ENCODE measurements around the gene LRRC8D. TPM values are rescaled to one million over a fixed set of nuclear protein-coding genes. Genes with fewer than 3 reads are reported as not detected.
"Not testable (repeated sequence)": the region's sequence is repeated elsewhere in the genome, so short reads cannot be mapped to it uniquely, and the experiment has no call there.

LRRC8D gene
- polyA plus RNA-seq, 4 donors: 13.0 to 36.7 (median 20.2) TPM

DNA sequence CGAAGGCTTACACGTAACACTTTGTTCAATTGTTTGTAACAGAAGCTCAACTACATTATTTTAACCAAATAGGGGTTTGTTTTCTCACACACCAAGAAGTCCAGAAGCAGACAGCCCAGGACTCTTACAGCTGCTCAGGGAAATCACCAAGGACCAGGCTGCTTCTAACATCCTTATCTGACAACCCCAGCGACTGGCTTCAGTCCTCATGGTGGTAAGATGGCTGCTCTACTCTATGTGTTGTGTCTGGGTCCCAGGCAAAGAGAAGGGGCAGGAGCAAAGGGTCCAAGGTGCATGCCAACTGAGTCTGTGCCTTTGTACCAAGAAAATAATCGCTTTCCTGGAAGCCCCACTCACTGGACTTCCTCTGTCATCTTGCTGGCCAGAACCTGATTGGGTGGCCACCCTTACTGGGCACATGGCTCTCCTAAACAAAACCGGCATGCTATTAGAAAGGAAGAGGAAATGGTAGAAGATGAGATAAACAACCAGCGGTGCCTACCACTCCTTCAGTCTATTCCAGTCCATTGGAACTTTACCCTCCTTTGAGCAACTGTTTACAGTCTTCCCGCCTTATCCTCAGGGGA, 34.1 kb upstream of the LRRC8D start:
- FAIRE-seq: no peak
- WGBS, 3 donors: 57 to 70% (median 63%) methylated on average over 7 of the region's 7 CpGs

DNA sequence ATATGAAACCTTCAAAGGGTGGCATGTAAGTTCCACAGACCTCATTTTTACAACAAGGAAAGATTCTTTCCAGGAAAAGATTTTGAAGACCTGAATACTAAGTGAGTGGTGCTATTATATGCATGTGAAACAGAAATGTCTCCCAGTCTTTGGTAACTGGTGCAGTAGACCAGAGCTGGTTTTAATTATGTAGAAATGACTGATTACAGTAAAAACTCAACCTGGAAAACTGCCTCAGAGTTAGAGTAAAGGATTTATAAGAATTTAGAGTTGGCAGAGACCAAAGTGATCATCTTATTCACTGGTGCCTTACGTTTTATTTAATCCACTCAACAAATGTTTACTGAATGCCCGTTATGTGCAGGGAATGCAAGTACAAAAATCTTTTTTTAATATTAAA, 30.2 kb upstream of the LRRC8D start:
- no peak for FAIRE-seq
- Histone ChIP-seq H3K36me3 (ENCODE audit: control insufficient read depth in 3 of 3, insufficient read depth in 2 of 3, low read depth in 1 of 3, low read length in 3 of 3) (no peaks in the 10 kb centered on the region), H3K9me3 (ENCODE audit: control insufficient read depth in 2 of 2, insufficient read depth in 1 of 2, low read depth in 1 of 2, low read length in 1 of 2) (no peaks in the 10 kb centered on the region), H3K4me3 (ENCODE audit: low read depth in 1 of 3, low read length in 3 of 3) (no peak overlapping the region), H3K4me1 (ENCODE audit: control insufficient read depth in 3 of 3, insufficient read depth in 2 of 3, low read depth in 1 of 3, low read length in 2 of 3) (no peaks in the 10 kb centered on the region), H3K27ac (ENCODE audit: low read depth in 1 of 3, low read length in 2 of 3) (no peak overlapping the region), H3K27me3 (ENCODE audit: control insufficient read depth in 3 of 3, insufficient read depth in 3 of 3, low read length in 3 of 3) (no peaks in the 10 kb centered on the region)
- 72 to 82% (median 79%) methylated on average over 2 of the region's 2 CpGs for WGBS, 3 donors
- no peak for DNase-seq

More for the DNA sequence above, 34.1 kb upstream of the LRRC8D start:
- H3K9me3 ChIP-seq (ENCODE audit: control insufficient read depth in 2 of 2, insufficient read depth in 1 of 2, low read depth in 1 of 2, low read length in 1 of 2): no peaks in the 10 kb centered on the region
- no peak for DNase-seq
- no peaks in the 10 kb centered on the region for H3K36me3 ChIP-seq (ENCODE audit: control insufficient read depth in 3 of 3, insufficient read depth in 2 of 3, low read depth in 1 of 3, low read length in 3 of 3)
- no peak overlapping the region for H3K4me3 ChIP-seq (ENCODE audit: low read depth in 1 of 3, low read length in 3 of 3)
- H3K27me3 ChIP-seq (ENCODE audit: control insufficient read depth in 3 of 3, insufficient read depth in 3 of 3, low read length in 3 of 3): no peaks in the 10 kb centered on the region
- H3K27ac ChIP-seq (ENCODE audit: low read depth in 1 of 3, low read length in 2 of 3): no peak overlapping the region
- H3K4me1 ChIP-seq (ENCODE audit: control insufficient read depth in 3 of 3, insufficient read depth in 2 of 3, low read depth in 1 of 3, low read length in 2 of 3): no peaks in the 10 kb centered on the region

DNA sequence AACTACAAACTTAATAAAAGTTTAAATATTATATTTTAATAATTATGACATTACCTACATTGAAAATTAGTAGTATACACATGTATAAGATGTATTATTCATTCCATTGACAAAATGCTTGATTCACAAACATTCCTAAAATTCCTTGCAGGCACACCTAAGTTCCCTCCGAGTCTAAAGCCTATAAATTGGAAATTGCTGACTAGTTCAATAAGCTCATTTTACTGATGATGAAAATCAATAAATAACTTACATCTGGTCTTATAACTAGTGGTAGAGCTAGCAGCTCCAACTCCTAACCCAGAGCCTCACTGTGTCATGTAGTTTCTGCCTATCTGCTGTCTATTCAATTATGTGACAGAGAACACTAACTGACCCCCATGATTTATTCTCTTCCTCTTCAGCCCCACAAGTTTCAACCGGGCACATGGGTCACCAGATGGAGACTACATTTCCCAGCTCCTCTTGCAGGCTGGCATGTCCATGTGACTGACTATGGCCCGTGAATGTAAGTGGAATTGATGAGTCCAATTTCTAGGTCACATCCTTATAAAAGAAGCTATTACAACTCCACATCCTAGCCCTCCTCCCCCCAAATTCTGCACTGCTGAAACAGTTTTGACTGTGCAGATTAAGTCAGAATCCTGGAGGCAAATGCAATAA, 29.6 kb upstream of the LRRC8D start:
- Histone ChIP-seq H3K4me3 (ENCODE audit: low read depth in 1 of 3, low read length in 3 of 3) (no peak overlapping the region), H3K36me3 (ENCODE audit: control insufficient read depth in 3 of 3, insufficient read depth in 2 of 3, low read depth in 1 of 3, low read length in 3 of 3) (no peaks in the 10 kb centered on the region), H3K27ac (ENCODE audit: low read depth in 1 of 3, low read length in 2 of 3) (no peak overlapping the region), H3K4me1 (ENCODE audit: control insufficient read depth in 3 of 3, insufficient read depth in 2 of 3, low read depth in 1 of 3, low read length in 2 of 3) (no peaks in the 10 kb centered on the region), H3K9me3 (ENCODE audit: control insufficient read depth in 2 of 2, insufficient read depth in 1 of 2, low read depth in 1 of 2, low read length in 1 of 2) (no peaks in the 10 kb centered on the region), H3K27me3 (ENCODE audit: control insufficient read depth in 3 of 3, insufficient read depth in 3 of 3, low read length in 3 of 3) (no peaks in the 10 kb centered on the region)
- FAIRE-seq (no peak), DNase-seq (no peak)
- WGBS, 3 donors: 58 to 70% (median 67%) methylated on average over 3 of the region's 3 CpGs

DNA sequence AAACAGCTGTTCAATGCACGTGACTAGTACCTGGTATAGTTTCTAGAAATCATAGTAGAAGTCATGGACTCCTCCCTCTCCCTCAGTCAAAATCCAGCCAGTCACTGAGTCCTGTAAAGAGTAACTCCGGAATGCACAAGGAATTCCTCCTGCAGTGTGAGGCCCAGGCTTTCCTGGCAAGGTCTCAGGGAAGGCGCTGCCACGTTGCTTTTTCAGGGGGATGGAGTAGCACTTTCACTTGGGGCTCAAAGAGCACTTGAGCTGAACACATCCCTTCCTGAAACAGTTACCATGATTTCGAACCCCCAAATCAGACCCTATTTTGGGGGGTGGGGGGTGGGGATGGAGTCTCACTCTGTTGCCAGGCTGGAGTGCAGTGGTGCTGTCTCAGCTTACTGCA, 26.4 kb upstream of the LRRC8D start:
- Histone ChIP-seq H3K9me3 (ENCODE audit: control insufficient read depth in 2 of 2, insufficient read depth in 1 of 2, low read depth in 1 of 2, low read length in 1 of 2) (no peaks in the 10 kb centered on the region), H3K27ac (ENCODE audit: low read depth in 1 of 3, low read length in 2 of 3) (no peak overlapping the region), H3K27me3 (ENCODE audit: control insufficient read depth in 3 of 3, insufficient read depth in 3 of 3, low read length in 3 of 3) (no peaks in the 10 kb centered on the region), H3K4me3 (ENCODE audit: low read depth in 1 of 3, low read length in 3 of 3) (no peak overlapping the region), H3K4me1 (ENCODE audit: control insufficient read depth in 3 of 3, insufficient read depth in 2 of 3, low read depth in 1 of 3, low read length in 2 of 3) (no peaks in the 10 kb centered on the region), H3K36me3 (ENCODE audit: control insufficient read depth in 3 of 3, insufficient read depth in 2 of 3, low read depth in 1 of 3, low read length in 3 of 3) (no peaks in the 10 kb centered on the region)
- WGBS, 3 donors: 63 to 65% (median 65%) methylated on average over 5 of the region's 5 CpGs
- no peak for FAIRE-seq
- DNase-seq: no peak

DNA sequence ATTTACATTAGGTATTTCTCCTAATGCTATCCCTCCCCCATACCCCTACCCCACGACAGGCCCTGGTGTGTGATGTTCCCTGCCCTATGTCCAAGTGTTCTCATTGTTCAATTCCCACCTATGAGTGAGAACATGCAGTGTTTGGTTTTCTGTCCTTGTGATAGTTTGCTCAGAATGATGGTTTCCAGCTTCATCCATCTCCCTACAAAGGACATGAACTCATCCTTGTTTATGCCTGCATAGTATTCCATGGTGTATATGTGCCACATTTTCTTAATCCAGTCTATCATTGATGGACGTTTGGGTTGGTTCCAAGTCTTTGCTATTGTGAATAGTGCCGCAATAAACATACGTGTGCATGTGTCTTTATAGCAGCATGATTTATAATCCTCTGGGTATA, 25.3 kb upstream of the LRRC8D start:
- WGBS, 3 donors: 72 to 90% (median 77%) methylated on average over 3 to 4 of the region's 4 CpGs
- not testable (repeated sequence) for DNase-seq; H3K36me3 ChIP-seq (ENCODE audit: control insufficient read depth in 3 of 3, insufficient read depth in 2 of 3, low read depth in 1 of 3, low read length in 3 of 3); FAIRE-seq; H3K4me3 ChIP-seq (ENCODE audit: low read depth in 1 of 3, low read length in 3 of 3); H3K27me3 ChIP-seq (ENCODE audit: control insufficient read depth in 3 of 3, insufficient read depth in 3 of 3, low read length in 3 of 3); H3K27ac ChIP-seq (ENCODE audit: low read depth in 1 of 3, low read length in 2 of 3); H3K4me1 ChIP-seq (ENCODE audit: control insufficient read depth in 3 of 3, insufficient read depth in 2 of 3, low read depth in 1 of 3, low read length in 2 of 3); H3K9me3 ChIP-seq (ENCODE audit: control insufficient read depth in 2 of 2, insufficient read depth in 1 of 2, low read depth in 1 of 2, low read length in 1 of 2)

DNA sequence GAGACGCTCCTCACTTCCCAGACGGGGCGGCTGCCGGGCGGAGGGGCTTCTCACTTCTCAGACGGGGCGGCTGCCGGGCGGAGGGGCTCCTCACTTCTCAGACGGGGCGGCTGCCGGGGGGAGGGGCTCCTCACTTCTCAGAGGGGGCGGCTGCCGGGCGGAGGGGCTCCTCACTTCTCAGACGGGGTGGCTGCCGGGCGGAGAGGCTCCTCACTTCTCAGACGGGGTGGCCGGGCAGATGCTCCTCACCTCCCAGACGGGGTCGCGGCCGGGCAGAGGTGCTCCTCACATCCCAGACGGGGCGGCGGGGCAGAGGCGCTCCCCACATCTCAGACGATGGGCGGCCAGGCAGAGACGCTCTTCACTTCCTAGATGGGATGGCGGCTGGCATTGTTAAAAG, 23.0 kb upstream of the LRRC8D start:
- DNase-seq; H3K27me3 ChIP-seq (ENCODE audit: control insufficient read depth in 3 of 3, insufficient read depth in 3 of 3, low read length in 3 of 3); H3K27ac ChIP-seq (ENCODE audit: low read depth in 1 of 3, low read length in 2 of 3); H3K9me3 ChIP-seq (ENCODE audit: control insufficient read depth in 2 of 2, insufficient read depth in 1 of 2, low read depth in 1 of 2, low read length in 1 of 2); H3K4me3 ChIP-seq (ENCODE audit: low read depth in 1 of 3, low read length in 3 of 3); FAIRE-seq; H3K4me1 ChIP-seq (ENCODE audit: control insufficient read depth in 3 of 3, insufficient read depth in 2 of 3, low read depth in 1 of 3, low read length in 2 of 3); H3K36me3 ChIP-seq (ENCODE audit: control insufficient read depth in 3 of 3, insufficient read depth in 2 of 3, low read depth in 1 of 3, low read length in 3 of 3): not testable (repeated sequence)
- WGBS, 3 donors: 93 to 99% (median 96%) methylated on average over 9 to 32 of the region's 32 CpGs

DNA sequence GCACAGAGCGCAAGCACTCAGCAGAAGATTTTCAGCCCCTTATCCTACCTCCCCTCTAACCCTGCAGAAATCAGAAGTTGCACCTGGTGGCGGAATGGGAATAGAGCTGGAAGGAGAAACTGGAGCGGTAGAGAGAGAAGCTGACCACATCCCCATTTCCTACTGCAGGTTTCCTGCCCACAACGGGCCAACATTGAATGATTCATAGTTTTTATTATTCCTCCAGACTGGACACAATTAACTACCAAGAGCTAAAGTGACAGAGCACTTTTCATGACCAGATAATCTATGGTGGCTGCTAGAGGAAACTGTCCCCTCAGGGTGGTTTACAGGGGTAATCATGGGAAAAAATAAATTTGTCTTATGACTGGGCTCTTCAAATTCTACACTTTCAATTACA, 21.3 kb upstream of the LRRC8D start:
- H3K9me3 ChIP-seq (ENCODE audit: control insufficient read depth in 2 of 2, insufficient read depth in 1 of 2, low read depth in 1 of 2, low read length in 1 of 2): no peaks in the 10 kb centered on the region
- no peaks in the 10 kb centered on the region for H3K36me3 ChIP-seq (ENCODE audit: control insufficient read depth in 3 of 3, insufficient read depth in 2 of 3, low read depth in 1 of 3, low read length in 3 of 3)
- no peak overlapping the region for H3K27ac ChIP-seq (ENCODE audit: low read depth in 1 of 3, low read length in 2 of 3)
- DNase-seq: no peak
- no peak for FAIRE-seq
- no peak overlapping the region for H3K4me3 ChIP-seq (ENCODE audit: low read depth in 1 of 3, low read length in 3 of 3)
- H3K4me1 ChIP-seq (ENCODE audit: control insufficient read depth in 3 of 3, insufficient read depth in 2 of 3, low read depth in 1 of 3, low read length in 2 of 3): no peaks in the 10 kb centered on the region
- no peaks in the 10 kb centered on the region for H3K27me3 ChIP-seq (ENCODE audit: control insufficient read depth in 3 of 3, insufficient read depth in 3 of 3, low read length in 3 of 3)
- 77 to 83% (median 83%) methylated on average over 4 of the region's 4 CpGs for WGBS, 3 donors

DNA sequence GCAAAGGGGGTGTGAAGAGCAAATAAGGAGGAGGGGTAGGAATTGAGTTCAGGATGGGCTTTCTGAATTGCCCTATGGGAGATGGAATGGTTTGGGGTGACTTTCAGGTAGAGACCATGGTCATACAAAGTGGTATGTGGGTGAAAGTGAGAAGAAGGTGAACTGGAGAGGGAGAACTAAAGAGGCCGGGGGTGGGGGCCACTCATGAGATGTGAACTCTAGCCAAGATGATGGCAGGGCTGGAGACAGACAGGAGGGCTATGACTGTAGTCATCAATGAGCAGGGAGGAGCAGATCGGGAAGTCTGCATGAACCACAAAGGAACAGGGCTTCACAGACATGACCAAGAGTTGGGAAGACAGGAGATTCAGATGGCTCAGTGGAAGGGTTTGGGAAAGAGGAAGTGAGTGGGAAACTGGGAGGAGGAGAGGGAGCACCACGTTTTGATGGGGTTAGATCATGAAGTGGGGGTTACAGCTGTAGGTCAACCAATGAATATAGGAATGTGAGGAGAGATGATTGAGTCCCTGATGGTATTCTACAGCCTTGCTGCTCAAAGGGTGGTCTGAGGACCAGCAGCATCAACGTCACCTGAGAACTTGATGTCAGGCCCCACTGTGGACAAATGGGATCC, 20.7 kb upstream of the LRRC8D start:
- Histone ChIP-seq H3K4me1 (ENCODE audit: control insufficient read depth in 3 of 3, insufficient read depth in 2 of 3, low read depth in 1 of 3, low read length in 2 of 3) (no peaks in the 10 kb centered on the region), H3K9me3 (ENCODE audit: control insufficient read depth in 2 of 2, insufficient read depth in 1 of 2, low read depth in 1 of 2, low read length in 1 of 2) (no peaks in the 10 kb centered on the region), H3K27ac (ENCODE audit: low read depth in 1 of 3, low read length in 2 of 3) (no peak overlapping the region), H3K36me3 (ENCODE audit: control insufficient read depth in 3 of 3, insufficient read depth in 2 of 3, low read depth in 1 of 3, low read length in 3 of 3) (no peaks in the 10 kb centered on the region), H3K27me3 (ENCODE audit: control insufficient read depth in 3 of 3, insufficient read depth in 3 of 3, low read length in 3 of 3) (no peaks in the 10 kb centered on the region), H3K4me3 (ENCODE audit: low read depth in 1 of 3, low read length in 3 of 3) (no peak overlapping the region)
- WGBS, 3 donors: 83 to 87% (median 83%) methylated on average over 4 of the region's 4 CpGs
- DNase-seq (no peak), FAIRE-seq (no peak)
